SK-N-SH (cell line): ENCODE data around the gene ZNF236. TPM values are rescaled to one million over a fixed set of nuclear protein-coding genes. Genes with fewer than 3 reads are reported as not detected.

ENCODE experiments used
- CTCF ChIA-PET: fragments of 300-600, 350-600 bp; formaldehyde crosslinking; extraction: SDS; loops from one replicate; lab custom pipeline; 2021; lab: Yijun Ruan, JAX
- POLR2A ChIA-PET: fragments of 350-600 bp; sonication (Branson Sonifier 250); formaldehyde crosslinking; extraction: SDS; loops from one replicate; lab custom pipeline; 2020; ENCODE audit warnings: antibody characterized with exemption, inconsistent platforms; lab: Yijun Ruan, JAX
- DNase-seq: peaks from one replicate; pipeline ENCODE4 v3.0.0; 2012
- H2AFZ ChIP-seq: fragments of 200-600 bp; sonication (generic); 2 replicates; pipeline ENCODE4 v1.8.1; 2016; ENCODE audit warnings: antibody characterized with exemption, mild to moderate bottlenecking, low read depth
- H3F3A ChIP-seq: fragments of 200-600 bp; sonication (generic); replicated peaks from 2 replicates; pipeline ENCODE3; 2016; ENCODE audit warnings: antibody characterized with exemption, mild to moderate bottlenecking; ENCODE audit not compliant: insufficient read depth
- H3K27ac ChIP-seq, 2 experiments: fragments of 200-500 bp in 1 of 2; fragments of 200-600 bp in 1 of 2; sonication (Bioruptor generic) in 1 of 2; sonication (generic), shearing (Covaris generic) in 1 of 2; 2 replicates each; pipeline versions ENCODE4 v1.5.1 to v1.6.1; 2014 to 2016; ENCODE audit warnings: low read depth in 2 of 2, inconsistent platforms in 1 of 2, low read length in 1 of 2, mild to moderate bottlenecking in 1 of 2, mixed read lengths in 1 of 2
- H3K27me3 ChIP-seq: fragments of 200-600 bp; sonication (generic), shearing (Covaris generic); 2 replicates; pipeline ENCODE4 v1.6.1; 2016; ENCODE audit warnings: mixed run types; ENCODE audit not compliant: insufficient read depth
- H3K36me3 ChIP-seq, 2 experiments: fragments of 200-500 bp in 1 of 2; fragments of 200-600 bp in 1 of 2; sonication (Bioruptor generic) in 1 of 2; sonication (generic) in 1 of 2; replicated peaks in 1 of 2; 2 replicates each; pipeline versions ENCODE3 to v1.5.1; 2014 to 2016; ENCODE audit warnings: low read length in 1 of 2, mild to moderate bottlenecking in 1 of 2; ENCODE audit not compliant: insufficient read depth in 2 of 2, control insufficient read depth in 1 of 2
- H3K4me1 ChIP-seq, 2 experiments: fragments of 200-500 bp in 1 of 2; fragments of 200-600 bp in 1 of 2; sonication (Bioruptor generic) in 1 of 2; sonication (generic), shearing (Covaris generic) in 1 of 2; 2 replicates each; pipeline versions ENCODE4 v1.5.1 to v1.6.1; 2014 to 2016; ENCODE audit warnings: low read depth in 1 of 2, low read length in 1 of 2, mixed run types in 1 of 2; ENCODE audit not compliant: insufficient read depth in 2 of 2, control insufficient read depth in 1 of 2
- H3K4me2 ChIP-seq: fragments of 200-600 bp; sonication (generic), shearing (Covaris generic); 2 replicates; pipeline ENCODE4 v1.6.1; 2017; ENCODE audit warnings: mixed run types
- H3K4me3 ChIP-seq, 2 experiments: fragments of 200-500 bp in 1 of 2; fragments of 200-600 bp in 1 of 2; sonication (Bioruptor generic) in 1 of 2; sonication (generic), shearing (Covaris generic) in 1 of 2; 2 replicates each; pipeline versions ENCODE4 v1.5.1 to v1.8.1; 2014 to 2016; ENCODE audit warnings: low read depth in 2 of 2, inconsistent platforms in 1 of 2, low read length in 1 of 2, mild to moderate bottlenecking in 1 of 2, mixed read lengths in 1 of 2, moderate library complexity in 1 of 2
- H3K79me2 ChIP-seq: fragments of 200-600 bp; sonication (generic); 2 replicates; pipeline ENCODE4 v1.8.1; 2017; ENCODE audit warnings: mild to moderate bottlenecking; ENCODE audit not compliant: insufficient read depth
- H3K9ac ChIP-seq: fragments of 200-600 bp; sonication (generic); 2 replicates; pipeline ENCODE4 v1.6.1; 2017; ENCODE audit warnings: mixed run types
- H3K9me2 ChIP-seq: fragments of 200-600 bp; sonication (generic); 2 replicates; pipeline ENCODE4 v1.6.1; 2017; ENCODE audit warnings: mixed run types
- H3K9me3 ChIP-seq: fragments of 200-600 bp; sonication (generic); 2 replicates; pipeline ENCODE4 v1.6.1; 2017; ENCODE audit warnings: mixed run types, mild to moderate bottlenecking, moderate library complexity
- H4K20me1 ChIP-seq: fragments of 200-600 bp; sonication (generic); 2 replicates; pipeline ENCODE4 v1.6.1; 2017; ENCODE audit warnings: mild to moderate bottlenecking, mixed run types; ENCODE audit not compliant: insufficient read depth
- ELF1 ChIP-seq: IDR thresholded peaks from 2 replicates; pipeline ENCODE4 v1.4.0; 2012
- EP300 ChIP-seq, 2 experiments: IDR thresholded peaks; 2 replicates each; pipeline versions ENCODE4 v1.4.0 to v1.6.1; 2012; ENCODE audit warnings: borderline replicate concordance in 1 of 2, low read depth in 1 of 2, low read length in 1 of 2
- EZH2phosphoT487 ChIP-seq: fragments of 200-600 bp; sonication (generic); IDR thresholded peaks from 2 replicates; pipeline ENCODE4 v1.6.1; 2017; ENCODE audit warnings: low read depth, mixed run types, mild to moderate bottlenecking, antibody characterized with exemption, moderate library complexity, borderline replicate concordance
- GABPA ChIP-seq: IDR thresholded peaks from 2 replicates; pipeline ENCODE4 v1.4.0; 2012; ENCODE audit warnings: low read depth, mild to moderate bottlenecking
- GATA2 ChIP-seq: sonication (generic); formaldehyde crosslinking; IDR thresholded peaks from 2 replicates; pipeline ENCODE4 v1.5.0; 2020; ENCODE audit warnings: mild to moderate bottlenecking, missing genetic modification reagents
- MXI1 ChIP-seq: IDR thresholded peaks from 2 replicates; pipeline ENCODE4 v1.6.1; 2012; ENCODE audit warnings: mild to moderate bottlenecking, low read depth, low read length, improper control_type of control experiment
- POLR2AphosphoS5 ChIP-seq: IDR thresholded peaks from 2 replicates; pipeline ENCODE4 v1.6.1; 2012; ENCODE audit warnings: low read depth, low read length
- RAD21 ChIP-seq: IDR thresholded peaks from 2 replicates; pipeline ENCODE4 v1.6.1; 2012; ENCODE audit warnings: mild to moderate bottlenecking, low read length
- RCOR1 ChIP-seq: fragments of 150-350 bp; IDR thresholded peaks from 2 replicates; pipeline ENCODE4 v1.6.1; 2017; ENCODE audit warnings: antibody characterized with exemption, low read length
- RXRA ChIP-seq: IDR thresholded peaks from 2 replicates; pipeline ENCODE4 v1.4.0; 2012; ENCODE audit warnings: low read depth, mild to moderate bottlenecking, borderline replicate concordance
- SIN3A ChIP-seq: IDR thresholded peaks from 2 replicates; pipeline ENCODE4 v1.6.1; 2012; ENCODE audit warnings: low read depth, mild to moderate bottlenecking, low read length, moderate library complexity, borderline replicate concordance
- SMC3 ChIP-seq: IDR thresholded peaks from 2 replicates; pipeline ENCODE4 v1.6.1; 2012; ENCODE audit warnings: low read depth, low read length, improper control_type of control experiment
- TEAD4 ChIP-seq: IDR thresholded peaks from 2 replicates; pipeline ENCODE4 v1.4.0; 2012; ENCODE audit warnings: mild to moderate bottlenecking, borderline replicate concordance; ENCODE audit not compliant: insufficient read depth
- YY1 ChIP-seq: IDR thresholded peaks from 2 replicates; pipeline ENCODE4 v1.4.0; 2012; ENCODE audit warnings: low read depth, mild to moderate bottlenecking
- WGBS: methylation state at CpG from one replicate; pipeline ENCODE4 v1.1.6; 2017; ENCODE audit warnings: low lambda C conversion rate; 5-methylcytosine and 5-hydroxymethylcytosine counted together
- polyA plus RNA-seq, 3 experiments: library from polyadenylated mRNA; depleted of rRNA; stranded (reverse); fragments of >200 nt; gene quantifications; 2 replicates each; pipeline ENCODE4 v1.2.3, GENCODE V29; 2012
- TF ChIP-seq, protein P1 (sequence below): IDR thresholded peaks from 2 replicates; pipeline ENCODE4 v1.4.0; 2012; ENCODE audit warnings: low read depth
- TF ChIP-seq, protein P2 (sequence below): IDR thresholded peaks from 2 replicates; pipeline ENCODE4 v1.6.1; 2012; ENCODE audit warnings: mild to moderate bottlenecking, low read depth, low read length, moderate library complexity
- TF ChIP-seq, protein P3 (sequence below): IDR thresholded peaks from 2 replicates; pipeline ENCODE4 v1.4.0; 2012; ENCODE audit warnings: low read depth, borderline replicate concordance
- TF ChIP-seq, protein P4 (sequence below): fragments of 150-350 bp; IDR thresholded peaks from 2 replicates; pipeline ENCODE4 v1.6.1; 2017; ENCODE audit warnings: antibody characterized with exemption, low read length, low read depth, borderline replicate concordance
- TF ChIP-seq, protein P5 (sequence below): IDR thresholded peaks from 2 replicates; pipeline ENCODE4; 2012

ZNF236 gene
- polyA plus RNA-seq, 1 of the 3 experiments (the other 2 are of a cell fraction), result 4.2 TPM

DNA sequence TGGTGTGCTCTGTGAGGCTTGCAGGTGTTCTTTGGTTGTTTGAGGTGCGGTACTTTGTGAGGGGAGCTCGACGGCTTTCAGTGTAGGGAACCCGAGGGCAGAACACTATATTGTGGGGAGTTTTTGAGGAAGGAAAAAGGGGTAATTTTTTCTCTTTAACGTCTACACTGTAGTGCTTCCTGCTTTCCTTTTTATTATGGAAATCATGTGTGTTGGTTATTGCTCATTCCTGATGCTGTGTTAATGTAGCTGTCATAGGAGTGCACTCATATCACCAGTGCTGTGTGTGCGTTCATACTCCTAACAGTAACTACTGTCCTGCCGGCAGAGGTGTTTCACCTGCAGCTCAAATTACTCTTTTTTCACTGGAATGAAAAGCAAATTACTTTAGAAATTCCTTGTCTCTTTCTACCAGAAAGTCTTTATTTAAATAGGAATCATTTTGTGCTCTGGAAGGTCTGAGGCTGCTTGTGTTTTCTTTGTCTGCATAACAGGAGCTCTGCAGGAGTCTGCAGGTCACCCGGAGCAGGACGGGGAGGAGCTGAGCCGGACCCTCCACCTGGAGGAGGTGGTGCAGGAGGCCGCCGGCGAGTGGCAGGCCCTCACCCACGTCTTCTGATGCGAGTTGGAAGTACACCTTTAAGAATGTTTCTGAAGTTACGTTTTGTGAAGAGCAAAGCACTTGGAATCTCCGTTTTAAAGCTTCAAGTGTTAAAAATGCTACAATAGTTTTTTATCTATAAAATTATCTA, 145.5 kb downstream of the ZNF236 start:
- ChIA-PET CTCF (interaction anchor here (5.3 kb wide), 1 partner anchor 16 kb away, joined by 35 read pairs; no protein-coding TSS in a partner anchor), POLR2A (no interaction called here)
- Histone ChIP-seq H3K9me2 (no peaks in the 10 kb centered on the region), H3K9ac (no peak overlapping the region), H3K79me2 (no peaks in the 10 kb centered on the region), H3K36me3 (peaks cover 13 to 18% of the 10 kb centered on the region in 2 experiments), H3K9me3 (no peaks in the 10 kb centered on the region), H3F3A (peaks cover 5% of the 10 kb centered on the region), H3K27me3 (no peaks in the 10 kb centered on the region), H3K4me1 (peaks cover 0 to 3% of the 10 kb centered on the region in 2 experiments; a peak in 1 of 4 replicates), H2AFZ (no peak overlapping the region), H3K27ac (no peak overlapping the region), H4K20me1 (no peaks in the 10 kb centered on the region), H3K4me2 (no peak overlapping the region), H3K4me3 (no peak overlapping the region)
- no peak for TF ChIP-seq RXRA
- TF ChIP-seq MXI1, result no peak
- TF ChIP-seq RCOR1, result no peak
- TF ChIP-seq, protein P1, sequence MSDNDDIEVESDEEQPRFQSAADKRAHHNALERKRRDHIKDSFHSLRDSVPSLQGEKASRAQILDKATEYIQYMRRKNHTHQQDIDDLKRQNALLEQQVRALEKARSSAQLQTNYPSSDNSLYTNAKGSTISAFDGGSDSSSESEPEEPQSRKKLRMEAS, result no peak
- TF ChIP-seq POLR2AphosphoS5, result no peak
- no peak for TF ChIP-seq RAD21
- TF ChIP-seq, protein P2, sequence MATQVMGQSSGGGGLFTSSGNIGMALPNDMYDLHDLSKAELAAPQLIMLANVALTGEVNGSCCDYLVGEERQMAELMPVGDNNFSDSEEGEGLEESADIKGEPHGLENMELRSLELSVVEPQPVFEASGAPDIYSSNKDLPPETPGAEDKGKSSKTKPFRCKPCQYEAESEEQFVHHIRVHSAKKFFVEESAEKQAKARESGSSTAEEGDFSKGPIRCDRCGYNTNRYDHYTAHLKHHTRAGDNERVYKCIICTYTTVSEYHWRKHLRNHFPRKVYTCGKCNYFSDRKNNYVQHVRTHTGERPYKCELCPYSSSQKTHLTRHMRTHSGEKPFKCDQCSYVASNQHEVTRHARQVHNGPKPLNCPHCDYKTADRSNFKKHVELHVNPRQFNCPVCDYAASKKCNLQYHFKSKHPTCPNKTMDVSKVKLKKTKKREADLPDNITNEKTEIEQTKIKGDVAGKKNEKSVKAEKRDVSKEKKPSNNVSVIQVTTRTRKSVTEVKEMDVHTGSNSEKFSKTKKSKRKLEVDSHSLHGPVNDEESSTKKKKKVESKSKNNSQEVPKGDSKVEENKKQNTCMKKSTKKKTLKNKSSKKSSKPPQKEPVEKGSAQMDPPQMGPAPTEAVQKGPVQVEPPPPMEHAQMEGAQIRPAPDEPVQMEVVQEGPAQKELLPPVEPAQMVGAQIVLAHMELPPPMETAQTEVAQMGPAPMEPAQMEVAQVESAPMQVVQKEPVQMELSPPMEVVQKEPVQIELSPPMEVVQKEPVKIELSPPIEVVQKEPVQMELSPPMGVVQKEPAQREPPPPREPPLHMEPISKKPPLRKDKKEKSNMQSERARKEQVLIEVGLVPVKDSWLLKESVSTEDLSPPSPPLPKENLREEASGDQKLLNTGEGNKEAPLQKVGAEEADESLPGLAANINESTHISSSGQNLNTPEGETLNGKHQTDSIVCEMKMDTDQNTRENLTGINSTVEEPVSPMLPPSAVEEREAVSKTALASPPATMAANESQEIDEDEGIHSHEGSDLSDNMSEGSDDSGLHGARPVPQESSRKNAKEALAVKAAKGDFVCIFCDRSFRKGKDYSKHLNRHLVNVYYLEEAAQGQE, result no peak
- no peak for TF ChIP-seq EP300 (IDR thresholded peaks at IDR 0.05; ENCODE audit: borderline replicate concordance in 1 of 2, low read depth in 1 of 2, low read length in 1 of 2)
- TF ChIP-seq ELF1, result no peak
- TF ChIP-seq, protein P3, sequence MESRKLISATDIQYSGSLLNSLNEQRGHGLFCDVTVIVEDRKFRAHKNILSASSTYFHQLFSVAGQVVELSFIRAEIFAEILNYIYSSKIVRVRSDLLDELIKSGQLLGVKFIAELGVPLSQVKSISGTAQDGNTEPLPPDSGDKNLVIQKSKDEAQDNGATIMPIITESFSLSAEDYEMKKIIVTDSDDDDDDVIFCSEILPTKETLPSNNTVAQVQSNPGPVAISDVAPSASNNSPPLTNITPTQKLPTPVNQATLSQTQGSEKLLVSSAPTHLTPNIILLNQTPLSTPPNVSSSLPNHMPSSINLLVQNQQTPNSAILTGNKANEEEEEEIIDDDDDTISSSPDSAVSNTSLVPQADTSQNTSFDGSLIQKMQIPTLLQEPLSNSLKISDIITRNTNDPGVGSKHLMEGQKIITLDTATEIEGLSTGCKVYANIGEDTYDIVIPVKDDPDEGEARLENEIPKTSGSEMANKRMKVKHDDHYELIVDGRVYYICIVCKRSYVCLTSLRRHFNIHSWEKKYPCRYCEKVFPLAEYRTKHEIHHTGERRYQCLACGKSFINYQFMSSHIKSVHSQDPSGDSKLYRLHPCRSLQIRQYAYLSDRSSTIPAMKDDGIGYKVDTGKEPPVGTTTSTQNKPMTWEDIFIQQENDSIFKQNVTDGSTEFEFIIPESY, result no peak
- TF ChIP-seq EZH2phosphoT487, result no peak
- TF ChIP-seq, protein P4, sequence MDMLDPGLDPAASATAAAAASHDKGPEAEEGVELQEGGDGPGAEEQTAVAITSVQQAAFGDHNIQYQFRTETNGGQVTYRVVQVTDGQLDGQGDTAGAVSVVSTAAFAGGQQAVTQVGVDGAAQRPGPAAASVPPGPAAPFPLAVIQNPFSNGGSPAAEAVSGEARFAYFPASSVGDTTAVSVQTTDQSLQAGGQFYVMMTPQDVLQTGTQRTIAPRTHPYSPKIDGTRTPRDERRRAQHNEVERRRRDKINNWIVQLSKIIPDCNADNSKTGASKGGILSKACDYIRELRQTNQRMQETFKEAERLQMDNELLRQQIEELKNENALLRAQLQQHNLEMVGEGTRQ, result no peak
- no peak for TF ChIP-seq GABPA
- TF ChIP-seq SIN3A, result no peak
- TF ChIP-seq, protein P5, sequence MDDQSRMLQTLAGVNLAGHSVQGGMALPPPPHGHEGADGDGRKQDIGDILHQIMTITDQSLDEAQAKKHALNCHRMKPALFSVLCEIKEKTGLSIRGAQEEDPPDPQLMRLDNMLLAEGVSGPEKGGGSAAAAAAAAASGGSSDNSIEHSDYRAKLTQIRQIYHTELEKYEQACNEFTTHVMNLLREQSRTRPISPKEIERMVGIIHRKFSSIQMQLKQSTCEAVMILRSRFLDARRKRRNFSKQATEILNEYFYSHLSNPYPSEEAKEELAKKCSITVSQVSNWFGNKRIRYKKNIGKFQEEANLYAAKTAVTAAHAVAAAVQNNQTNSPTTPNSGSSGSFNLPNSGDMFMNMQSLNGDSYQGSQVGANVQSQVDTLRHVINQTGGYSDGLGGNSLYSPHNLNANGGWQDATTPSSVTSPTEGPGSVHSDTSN, result no peak
- TF ChIP-seq GATA2 (CRISPR knock-in tag), result no peak
- no peak for TF ChIP-seq YY1
- TF ChIP-seq SMC3, result no peak
- no peak for TF ChIP-seq TEAD4
- WGBS, result 84% methylated on average over 17 of the region's 17 CpGs
- DNase-seq, result no peak
